Measurements from ENCODE around the gene RWDD4. TPM values are rescaled to one million over a fixed set of nuclear protein-coding genes. Genes with fewer than 3 reads are reported as not detected.

Gene RWDD4
- total RNA-seq, 1 donor from 2014 or later = 19.4 TPM

- H3K27me3 ChIP-seq (ENCODE audit: insufficient read depth, low read length) = no peaks in the 10 kb centered on the region
- H3K9me3 ChIP-seq (ENCODE audit: insufficient read depth, low read depth, low read length) = no peaks in the 10 kb centered on the region
- DNase-seq (ENCODE audit: low read depth) = no peak
- no peaks in the 10 kb centered on the region for H3K27me3 Mint-ChIP-seq (ENCODE audit: low read depth, unreplicated experiment)
- H3K4me3 ChIP-seq (ENCODE audit: insufficient read depth, low read depth, low read length) = no peak overlapping the region
- peaks cover 2% of the 10 kb centered on the region for H3K9me3 Mint-ChIP-seq (ENCODE audit: unreplicated experiment)
- H3K4me1 Mint-ChIP-seq (ENCODE audit: low read depth, unreplicated experiment) = no peaks in the 10 kb centered on the region
- H3K36me3 ChIP-seq (ENCODE audit: insufficient read depth, low read length) = no peaks in the 10 kb centered on the region
- H4K20me1 ChIP-seq (ENCODE audit: insufficient read depth, low read length) = no peaks in the 10 kb centered on the region
- H3K4me2 ChIP-seq (ENCODE audit: low read length) = no peak overlapping the region
- no peak overlapping the region for H2AFZ ChIP-seq (ENCODE audit: low read depth, low read length)
- no peak overlapping the region for H3K4me3 Mint-ChIP-seq (ENCODE audit: unreplicated experiment)
- H3K79me2 ChIP-seq (ENCODE audit: insufficient read depth, low read length) = no peaks in the 10 kb centered on the region
- FAIRE-seq = no peak
- H3K27ac ChIP-seq (ENCODE audit: low read depth, low read length) = no peak overlapping the region
- H3K4me1 ChIP-seq (ENCODE audit: insufficient read depth, low read length) = no peaks in the 10 kb centered on the region
- no peak overlapping the region for H3K27ac Mint-ChIP-seq (ENCODE audit: unreplicated experiment)
- H3K9ac ChIP-seq (ENCODE audit: low read length) = no peak overlapping the region
- TF ChIP-seq, protein P1, sequence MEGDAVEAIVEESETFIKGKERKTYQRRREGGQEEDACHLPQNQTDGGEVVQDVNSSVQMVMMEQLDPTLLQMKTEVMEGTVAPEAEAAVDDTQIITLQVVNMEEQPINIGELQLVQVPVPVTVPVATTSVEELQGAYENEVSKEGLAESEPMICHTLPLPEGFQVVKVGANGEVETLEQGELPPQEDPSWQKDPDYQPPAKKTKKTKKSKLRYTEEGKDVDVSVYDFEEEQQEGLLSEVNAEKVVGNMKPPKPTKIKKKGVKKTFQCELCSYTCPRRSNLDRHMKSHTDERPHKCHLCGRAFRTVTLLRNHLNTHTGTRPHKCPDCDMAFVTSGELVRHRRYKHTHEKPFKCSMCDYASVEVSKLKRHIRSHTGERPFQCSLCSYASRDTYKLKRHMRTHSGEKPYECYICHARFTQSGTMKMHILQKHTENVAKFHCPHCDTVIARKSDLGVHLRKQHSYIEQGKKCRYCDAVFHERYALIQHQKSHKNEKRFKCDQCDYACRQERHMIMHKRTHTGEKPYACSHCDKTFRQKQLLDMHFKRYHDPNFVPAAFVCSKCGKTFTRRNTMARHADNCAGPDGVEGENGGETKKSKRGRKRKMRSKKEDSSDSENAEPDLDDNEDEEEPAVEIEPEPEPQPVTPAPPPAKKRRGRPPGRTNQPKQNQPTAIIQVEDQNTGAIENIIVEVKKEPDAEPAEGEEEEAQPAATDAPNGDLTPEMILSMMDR (IDR thresholded peaks at IDR 0.05; ENCODE audit: insufficient read depth, low read depth, low read length) = no peak
- TF ChIP-seq EZH2 (IDR thresholded peaks at IDR 0.05; ENCODE audit: insufficient read depth, low read length) = no peak
- no peaks in the 10 kb centered on the region for H3K36me3 Mint-ChIP-seq (ENCODE audit: low read depth, unreplicated experiment)
These were observed 59.7 kb downstream of the RWDD4 start for GRCh38 chr4:183599284-183599683.

GRCh38 chr4:183596067-183596757 is 62.8 kb downstream of the RWDD4 start:
- Histone ChIP-seq H3K9ac (ENCODE audit: low read length) (no peak overlapping the region), H3K79me2 (ENCODE audit: insufficient read depth, low read length) (no peaks in the 10 kb centered on the region), H3K4me2 (ENCODE audit: low read length) (no peak overlapping the region), H3K4me3 (ENCODE audit: insufficient read depth, low read depth, low read length) (no peak overlapping the region), H4K20me1 (ENCODE audit: insufficient read depth, low read length) (no peaks in the 10 kb centered on the region), H3K36me3 (ENCODE audit: insufficient read depth, low read length) (no peaks in the 10 kb centered on the region), H3K4me1 (ENCODE audit: insufficient read depth, low read length) (no peaks in the 10 kb centered on the region), H2AFZ (ENCODE audit: low read depth, low read length) (no peak overlapping the region), H3K27me3 (ENCODE audit: insufficient read depth, low read length) (no peaks in the 10 kb centered on the region), H3K27ac (ENCODE audit: low read depth, low read length) (no peak overlapping the region), H3K9me3 (ENCODE audit: insufficient read depth, low read depth, low read length) (no peaks in the 10 kb centered on the region)
- DNase-seq (ENCODE audit: low read depth) = no peak
- H3K4me1 Mint-ChIP-seq (ENCODE audit: low read depth, unreplicated experiment) = no peaks in the 10 kb centered on the region
- FAIRE-seq = no peak
- no peak for TF ChIP-seq EZH2 (IDR thresholded peaks at IDR 0.05; ENCODE audit: insufficient read depth, low read length)
- TF ChIP-seq, protein P1 (IDR thresholded peaks at IDR 0.05; ENCODE audit: insufficient read depth, low read depth, low read length) = no peak
- no peaks in the 10 kb centered on the region for H3K27me3 Mint-ChIP-seq (ENCODE audit: low read depth, unreplicated experiment)
- peaks cover 2% of the 10 kb centered on the region for H3K9me3 Mint-ChIP-seq (ENCODE audit: unreplicated experiment)
- H3K4me3 Mint-ChIP-seq (ENCODE audit: unreplicated experiment) = no peak overlapping the region
- H3K27ac Mint-ChIP-seq (ENCODE audit: unreplicated experiment) = no peak overlapping the region
- no peaks in the 10 kb centered on the region for H3K36me3 Mint-ChIP-seq (ENCODE audit: low read depth, unreplicated experiment)

GRCh38 chr4:183594823-183595222 is 64.2 kb downstream of the RWDD4 start:
- Histone ChIP-seq H3K4me1 (ENCODE audit: insufficient read depth, low read length) (no peaks in the 10 kb centered on the region), H2AFZ (ENCODE audit: low read depth, low read length) (no peak overlapping the region), H4K20me1 (ENCODE audit: insufficient read depth, low read length) (no peaks in the 10 kb centered on the region), H3K27ac (ENCODE audit: low read depth, low read length) (no peak overlapping the region), H3K4me3 (ENCODE audit: insufficient read depth, low read depth, low read length) (no peak overlapping the region), H3K27me3 (ENCODE audit: insufficient read depth, low read length) (no peaks in the 10 kb centered on the region), H3K4me2 (ENCODE audit: low read length) (no peak overlapping the region), H3K9ac (ENCODE audit: low read length) (no peak overlapping the region), H3K36me3 (ENCODE audit: insufficient read depth, low read length) (no peaks in the 10 kb centered on the region), H3K79me2 (ENCODE audit: insufficient read depth, low read length) (no peaks in the 10 kb centered on the region), H3K9me3 (ENCODE audit: insufficient read depth, low read depth, low read length) (no peaks in the 10 kb centered on the region)
- H3K9me3 Mint-ChIP-seq (ENCODE audit: unreplicated experiment) = peaks cover 2% of the 10 kb centered on the region
- no peaks in the 10 kb centered on the region for H3K27me3 Mint-ChIP-seq (ENCODE audit: low read depth, unreplicated experiment)
- H3K27ac Mint-ChIP-seq (ENCODE audit: unreplicated experiment) = no peak overlapping the region
- H3K4me1 Mint-ChIP-seq (ENCODE audit: low read depth, unreplicated experiment) = peaks cover under 1% of the 10 kb centered on the region
- no peak overlapping the region for H3K4me3 Mint-ChIP-seq (ENCODE audit: unreplicated experiment)
- TF ChIP-seq EZH2 (IDR thresholded peaks at IDR 0.05; ENCODE audit: insufficient read depth, low read length) = no peak
- TF ChIP-seq, protein P1 (IDR thresholded peaks at IDR 0.05; ENCODE audit: insufficient read depth, low read depth, low read length) = no peak
- DNase-seq (ENCODE audit: low read depth) (no peak), FAIRE-seq (no peak)
- no peaks in the 10 kb centered on the region for H3K36me3 Mint-ChIP-seq (ENCODE audit: low read depth, unreplicated experiment)
